Kidney epithelial cell (primary cell): ENCODE measurements around the gene DCPS. TPM values are rescaled to one million over a fixed set of nuclear protein-coding genes. Genes with fewer than 3 reads are reported as not detected.
"Not testable (repeated sequence)": the region's sequence is repeated elsewhere in the genome, so short reads cannot be mapped to it uniquely, and the experiment has no call there.

ENCODE experiments used
- DNase-seq: peaks from one replicate; pipeline ENCODE4 v3.0.0-alpha.2; 2010; ENCODE audit warnings: low read depth
- H3K27me3 ChIP-seq: 2 replicates; pipeline ENCODE4 v1.6.0; 2011; ENCODE audit warnings: low read length; ENCODE audit not compliant: control insufficient read depth, insufficient read depth
- H3K36me3 ChIP-seq: 2 replicates; pipeline ENCODE4 v1.5.1; 2011; ENCODE audit warnings: low read length; ENCODE audit not compliant: control insufficient read depth, insufficient read depth
- H3K4me3 ChIP-seq: 2 replicates; pipeline ENCODE4 v1.5.1; 2011; ENCODE audit warnings: low read depth, mild to moderate bottlenecking, control low read depth, low read length
- CTCF ChIP-seq: IDR thresholded peaks from 2 replicates; pipeline ENCODE4 v1.5.1; 2011; ENCODE audit warnings: mild to moderate bottlenecking, moderate library complexity, low read length, control low read depth, inconsistent platforms; ENCODE audit not compliant: insufficient read depth, poor library complexity, severe bottlenecking
- total RNA-seq: library from RNA; depleted of rRNA; stranded (reverse); fragments of >200 nt; gene quantifications from 2 replicates; pipeline ENCODE4 v1.2.3, GENCODE V29; 2015

DCPS gene
- total RNA-seq, 1 donor from 2014 or later, result 15.0 TPM

GRCh38 chr11:126375726-126376125 is 71.9 kb downstream of the DCPS start:
- TF ChIP-seq CTCF, result no peak
- DNase-seq, result no peak
- no peaks in the 10 kb centered on the region for H3K27me3 ChIP-seq
- no peaks in the 10 kb centered on the region for H3K36me3 ChIP-seq
- H3K4me3 ChIP-seq, result no peak overlapping the region

- DNase-seq, result no peak
- no peak for TF ChIP-seq CTCF
- Histone ChIP-seq H3K4me3 (no peak overlapping the region), H3K27me3 (no peaks in the 10 kb centered on the region), H3K36me3 (no peaks in the 10 kb centered on the region)
Measured at GRCh38 chr11:126378763-126379162, 74.9 kb downstream of the DCPS start.

GRCh38 chr11:126380909-126381308 is 77.0 kb downstream of the DCPS start:
- no peak for DNase-seq
- Histone ChIP-seq H3K27me3 (no peaks in the 10 kb centered on the region), H3K4me3 (no peak overlapping the region), H3K36me3 (no peaks in the 10 kb centered on the region)
- TF ChIP-seq CTCF, result no peak

GRCh38 chr11:126381960-126382359 is 78.1 kb downstream of the DCPS start:
- not testable (repeated sequence) for H3K36me3 ChIP-seq, H3K27me3 ChIP-seq, DNase-seq, H3K4me3 ChIP-seq

GRCh38 chr11:126382641-126383040 is 78.8 kb downstream of the DCPS start:
- H3K27me3 ChIP-seq, DNase-seq, H3K36me3 ChIP-seq, H3K4me3 ChIP-seq: not testable (repeated sequence)

- no peak for TF ChIP-seq CTCF
- Histone ChIP-seq H3K27me3 (no peaks in the 10 kb centered on the region), H3K36me3 (no peaks in the 10 kb centered on the region), H3K4me3 (no peak overlapping the region)
- DNase-seq, result no peak
Measured at GRCh38 chr11:126383339-126384335, 79.8 kb downstream of the DCPS start.
